NCI-H146 treated with DMSO at 0.1 percent for 48 hours (cell line): Measurements from ENCODE around the gene ATF6.
"Not testable (repeated sequence)": the region's sequence is repeated elsewhere in the genome, so short reads cannot be mapped to it uniquely, and the experiment has no call there.

Experiments used
- DNase-seq: peaks from one replicate; lab custom pipeline; 2025; ENCODE audit not compliant: unreplicated experiment; lab: John Stamatoyannopoulos, UW

Gene ATF6

GRCh38 chr1:161766102-161766981 lies at the start of gene ATF6:
TSS of gene ATF6 (plus strand) at chr1:161766320. CDS start at chr1:161766361, 41 bp downstream.
- peak; percentile 89 for DNase-seq

GRCh38 chr1:161718559-161719324 lies 47.4 kb upstream of the ATF6 start:
- no peak for DNase-seq

GRCh38 chr1:161719325-161719611 lies 46.9 kb upstream of the ATF6 start:
- no peak for DNase-seq

GRCh38 chr1:161720422-161720821 lies 45.7 kb upstream of the ATF6 start:
- DNase-seq: no peak

- no peak for DNase-seq
Measured at GRCh38 chr1:161720956-161721737, 45.0 kb upstream of the ATF6 start, which contains the start of gene FCRLB. TSS of gene FCRLB (plus strand) at chr1:161721544. CDS start at chr1:161722673, 1,129 bp downstream.

- DNase-seq: no peak
Measured at GRCh38 chr1:161721738-161722343, 44.3 kb upstream of the ATF6 start.

GRCh38 chr1:161722406-161722805 lies 43.7 kb upstream of the ATF6 start:
- no peak for DNase-seq

GRCh38 chr1:161723459-161724141 lies 42.5 kb upstream of the ATF6 start:
- no peak for DNase-seq

- DNase-seq: not testable (repeated sequence)
Measured at GRCh38 chr1:161725258-161725907, 40.7 kb upstream of the ATF6 start.

GRCh38 chr1:161725908-161726472 lies 40.1 kb upstream of the ATF6 start:
- DNase-seq: no peak

- peak; percentile 43 for DNase-seq
Measured at GRCh38 chr1:161726473-161727255, 39.5 kb upstream of the ATF6 start.

- no peak for DNase-seq
Measured at GRCh38 chr1:161727256-161727924, 38.7 kb upstream of the ATF6 start.

GRCh38 chr1:161728376-161729226 lies 37.5 kb upstream of the ATF6 start:
- DNase-seq: no peak

GRCh38 chr1:161730050-161730564 lies 36.0 kb upstream of the ATF6 start:
- DNase-seq: no peak

- no peak for DNase-seq
Measured at GRCh38 chr1:161731241-161731640, 34.9 kb upstream of the ATF6 start.

- no peak for DNase-seq
Measured at GRCh38 chr1:161731981-161732718, 34.0 kb upstream of the ATF6 start.
